HG03097 (cell line): ENCODE results near the gene GPSM1.

Experiments
- ATAC-seq: cut with Tn5 transposase; IDR thresholded peaks from one replicate; pipeline ENCODE4 v1.9.1; 2021; ENCODE audit not compliant: unreplicated experiment, low FRiP score

GPSM1 gene

DNA sequence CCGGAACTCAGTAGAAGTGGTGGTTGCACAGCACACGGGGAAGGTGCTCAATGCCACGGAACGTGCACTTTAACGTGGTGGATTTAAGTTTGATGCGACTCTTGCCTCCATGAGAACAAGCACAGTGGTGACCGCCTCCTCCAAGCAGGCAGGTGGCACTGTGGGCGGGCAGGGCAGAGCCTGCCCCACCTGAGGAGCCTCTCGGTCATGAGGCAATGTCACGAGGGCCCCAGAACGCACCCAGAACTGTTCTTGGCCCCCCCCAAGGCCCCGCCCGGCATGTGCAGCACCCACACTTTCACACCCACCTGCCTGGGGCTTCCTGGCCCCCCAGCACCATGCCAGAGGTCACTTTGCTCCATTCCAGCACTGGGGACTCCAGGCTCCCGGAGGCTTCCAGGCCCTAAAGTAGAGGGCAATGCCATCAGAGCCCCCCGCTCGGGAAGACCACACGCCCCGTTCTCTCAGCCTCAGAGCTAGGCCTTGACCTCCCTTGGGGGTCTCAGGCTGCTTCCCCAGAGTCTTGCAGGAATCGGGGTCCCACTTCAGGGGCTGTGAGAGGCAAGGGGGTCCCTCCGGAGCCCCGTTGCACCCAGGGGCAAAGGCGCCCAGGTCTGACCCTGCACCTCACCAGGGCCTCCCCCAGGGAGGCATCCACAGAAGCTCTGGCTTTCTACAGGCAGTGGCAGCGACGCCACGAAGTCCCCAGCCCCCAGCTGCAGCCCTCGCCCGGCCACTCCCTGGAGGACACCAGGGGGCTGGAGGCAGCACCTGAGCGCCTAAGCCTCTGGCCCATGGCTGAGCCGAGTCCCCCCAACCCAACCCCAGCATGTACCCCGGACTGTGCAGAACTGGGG, 37.5 kb upstream of the GPSM1 start:
- no peak for ATAC-seq

DNA sequence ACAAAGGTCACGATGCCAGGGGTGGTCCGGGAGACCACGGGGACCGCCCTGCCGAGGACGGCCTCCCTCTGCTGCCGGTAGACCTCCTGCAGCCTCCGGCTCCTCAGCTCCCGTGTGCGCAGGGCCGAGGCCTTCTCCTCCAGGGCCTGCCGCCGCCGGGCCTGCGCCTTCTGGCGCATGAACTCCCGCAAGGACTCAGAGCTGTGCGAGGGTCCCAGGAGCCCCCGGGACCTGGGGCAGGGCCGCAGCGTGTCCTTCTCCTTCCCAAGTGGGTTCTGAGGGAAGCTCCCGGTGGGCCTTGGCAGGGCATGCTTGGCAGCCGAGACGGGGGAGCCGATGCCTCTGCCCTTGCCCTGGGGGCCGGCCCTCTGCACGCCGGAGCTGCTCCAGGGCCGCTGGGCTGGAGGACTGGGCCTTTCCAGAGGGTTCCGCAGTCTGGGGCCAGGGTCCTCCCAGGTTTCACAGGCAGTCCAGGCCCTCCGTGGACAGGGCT, 36.8 kb upstream of the GPSM1 start:
- no peak for ATAC-seq

- no peak for ATAC-seq
Observed at GRCh38 chr9:136291306-136292025, 35.9 kb upstream of the GPSM1 start.

DNA sequence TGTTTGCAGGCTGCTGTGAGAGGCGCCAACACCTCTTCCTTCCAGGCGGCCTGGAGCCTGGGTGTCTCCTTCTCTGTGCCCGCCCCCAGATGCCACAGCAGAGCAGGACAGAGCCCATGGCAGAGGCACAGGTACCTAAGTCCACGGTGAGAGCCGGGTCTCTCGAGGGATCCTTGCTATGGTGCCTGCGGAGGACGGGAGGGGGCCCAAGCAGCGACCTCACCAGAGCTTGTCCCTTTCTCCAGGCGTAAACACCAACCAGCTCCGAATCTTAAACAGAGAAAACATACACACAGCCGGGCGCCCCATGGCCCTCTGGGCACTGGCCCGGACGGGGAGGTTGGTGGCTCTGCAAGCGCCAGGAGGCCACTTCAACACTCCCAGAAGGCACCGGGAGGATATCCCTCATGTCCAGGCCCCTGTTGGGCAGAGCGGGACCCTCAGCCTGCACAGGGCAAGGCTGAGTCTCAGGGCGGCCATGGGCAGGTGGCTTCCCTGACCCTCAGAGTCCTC, 35.3 kb upstream of the GPSM1 start:
- ATAC-seq, result no peak

- ATAC-seq, result no peak
Observed at GRCh38 chr9:136292591-136293448, 34.5 kb upstream of the GPSM1 start.

- no peak for ATAC-seq
Observed at GRCh38 chr9:136293476-136294077, 33.8 kb upstream of the GPSM1 start.

GRCh38 chr9:136294437-136294836, 32.9 kb upstream of the GPSM1 start:
- ATAC-seq, result no peak

GRCh38 chr9:136295055-136295454, 32.3 kb upstream of the GPSM1 start:
- no peak for ATAC-seq

GRCh38 chr9:136295542-136296433, 31.6 kb upstream of the GPSM1 start:
- no peak for ATAC-seq

DNA sequence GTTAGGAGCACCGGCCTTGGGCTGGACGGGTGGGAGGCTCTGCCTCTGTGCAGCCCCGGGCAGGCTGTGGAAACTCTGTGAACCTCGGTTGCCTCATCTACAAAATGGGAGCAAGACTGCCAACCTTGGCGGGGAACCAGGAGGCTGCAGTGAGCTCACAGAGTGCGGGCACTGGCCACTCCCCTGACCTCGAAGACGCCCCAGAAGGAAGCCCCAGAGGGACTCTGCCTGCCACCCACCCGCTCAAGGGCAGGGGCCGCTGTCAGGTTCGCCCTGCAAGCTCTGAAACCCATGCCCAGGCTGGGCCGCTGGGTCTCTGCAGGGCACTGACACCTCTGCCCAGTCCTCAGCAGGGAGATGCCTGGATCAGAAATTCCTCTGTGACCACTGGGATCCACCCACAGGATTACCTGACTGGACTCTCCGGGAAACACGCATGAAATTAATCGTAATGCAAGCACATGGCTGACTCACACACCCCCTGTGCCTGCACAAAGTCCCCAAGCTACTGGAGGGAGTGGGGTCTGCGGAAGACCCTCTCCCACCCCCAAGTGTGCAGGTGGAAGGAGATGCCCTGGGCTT, 30.8 kb upstream of the GPSM1 start:
- no peak for ATAC-seq

- ATAC-seq, result no peak
Observed at GRCh38 chr9:136297016-136297691, 30.2 kb upstream of the GPSM1 start.

- no peak for ATAC-seq
Observed at GRCh38 chr9:136297766-136298735, 29.3 kb upstream of the GPSM1 start.

- ATAC-seq, result no peak
Observed at GRCh38 chr9:136299116-136299515, 28.2 kb upstream of the GPSM1 start.

DNA sequence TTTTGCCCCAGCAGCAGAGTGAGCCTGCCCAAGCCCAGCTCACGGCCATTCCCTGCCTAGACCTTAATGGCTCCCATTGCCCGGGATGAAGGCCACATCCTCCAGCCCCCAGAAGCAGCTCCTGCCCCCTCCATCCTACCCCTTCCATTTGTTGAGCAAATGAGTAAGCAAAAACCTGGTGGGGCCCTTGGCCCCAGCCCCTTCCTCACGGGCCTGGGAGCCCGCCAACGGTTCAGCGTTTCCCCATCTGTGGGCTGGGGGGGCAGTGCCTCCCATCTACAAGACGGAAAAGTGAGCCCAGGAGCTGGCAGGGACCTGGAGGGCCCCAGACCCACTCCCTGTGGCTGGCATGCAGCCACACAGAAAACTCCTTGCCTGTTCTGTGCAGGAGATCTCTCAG, 27.8 kb upstream of the GPSM1 start:
- ATAC-seq, result no peak

GRCh38 chr9:136300016-136300545, 27.3 kb upstream of the GPSM1 start:
- ATAC-seq, result no peak

GRCh38 chr9:136300866-136301265, 26.5 kb upstream of the GPSM1 start:
- ATAC-seq, result no peak

GRCh38 chr9:136302527-136302926, 24.8 kb upstream of the GPSM1 start:
- no peak for ATAC-seq
